Mucosa of descending colon (tissue), 3 donors: ENCODE results near the gene UGT1A3. TPM values are rescaled to one million over a fixed set of nuclear protein-coding genes. Genes with fewer than 3 reads are reported as not detected.
A peak's percentile ranks its signal among the peaks of the same experiment; 100 is the strongest.
"Not testable (repeated sequence)": the region's sequence is repeated elsewhere in the genome, so short reads cannot be mapped to it uniquely, and the experiment has no call there.

ENCODE experiments used
- ATAC-seq: fragments of 200-7000 bp; cut with Tn5 transposase; one replicate; pipeline ENCODE4 v1.9.1; 2020; ENCODE audit warnings: mild to moderate bottlenecking, moderate library complexity
- DNase-seq, 3 donors: peaks; one replicate each; pipeline ENCODE4 v3.0.0-alpha.2; 2020
- H3K36me3 ChIP-seq: fragments of 200-600 bp; one replicate; pipeline ENCODE4 v1.8.0; 2021; ENCODE audit warnings: low read depth, mild to moderate bottlenecking
- H3K4me1 ChIP-seq: fragments of 200-600 bp; one replicate; pipeline ENCODE4 v1.8.0; 2021; ENCODE audit warnings: low read depth, mild to moderate bottlenecking
- H3K4me3 ChIP-seq: fragments of 200-600 bp; one replicate; pipeline ENCODE4 v1.8.0; 2021; ENCODE audit warnings: mild to moderate bottlenecking
- H3K9me3 ChIP-seq: fragments of 200-600 bp; one replicate; pipeline ENCODE4 v1.8.0; 2021; ENCODE audit warnings: mild to moderate bottlenecking
- intact Hi-C, 2 donors: fragments of 100-400 bp; cut with DNase I in 1 of 2; cut with micrococcal nuclease in 1 of 2; formaldehyde crosslinking; loops; one replicate each; pipeline versions ENCODE4 v1.11.0 to v1.11.1; 2022; cut with DNase I, micrococcal nuclease
- total RNA-seq, 3 donors: library from RNA; stranded (reverse); fragmentation: NEBNext Ultra II Directional in 2 of 3; extraction: Animal tissue kit (Norgen Biotek cat#: 25700) in 2 of 3; gene quantifications; one replicate each; pipeline versions ENCODE4 v1.2.1 to v1.2.4, GENCODE V29; 2021 to 2023
- TF ChIP-seq, protein P1 (sequence below): fragments of 200-600 bp; IDR thresholded peaks from one replicate; pipeline ENCODE4 v1.8.0; 2022; ENCODE audit warnings: antibody characterized with exemption, mild to moderate bottlenecking
- donor health status: DM: no; HTN: no; CAD: no; lungs with moderate emphysema.
- donor health status: DM: no; HTN: no; CAD: no.
- donor health status: DM: no; HTN: yes; CAD: no.

UGT1A3 gene
- total RNA-seq, 3 donors from 2014 or later = 2.6 to 4.7 (median 2.7) TPM

DNA sequence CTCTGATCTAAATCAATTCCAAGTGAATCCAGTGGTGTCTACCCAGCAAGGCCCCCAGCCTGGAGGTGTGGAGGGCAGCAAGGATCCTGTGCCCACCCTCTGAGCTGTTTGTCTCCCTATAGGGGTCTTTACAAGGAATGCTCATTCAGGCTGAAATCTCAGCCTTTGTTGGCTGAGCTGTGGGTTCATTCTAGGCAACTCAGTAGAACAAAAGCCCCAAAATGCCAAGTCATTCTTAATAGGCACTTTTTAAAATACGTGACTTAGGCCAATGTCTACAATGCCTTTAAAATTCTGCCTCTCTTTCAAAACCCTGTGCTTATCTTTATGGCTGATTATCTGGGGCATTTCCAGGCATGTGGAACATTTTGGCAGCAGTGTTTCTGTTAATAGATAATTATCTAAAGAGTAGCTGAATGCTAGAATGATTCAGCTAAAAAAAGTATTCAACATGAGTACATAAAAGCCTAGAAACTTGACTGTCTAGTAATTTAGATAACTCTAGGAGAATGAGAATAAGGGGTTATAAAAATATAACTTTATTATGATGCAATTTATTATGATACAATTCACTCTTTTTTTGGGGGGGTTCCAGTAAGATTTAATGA, 28.7 kb upstream of the UGT1A3 start:
- intact Hi-C loops = no loop called here
- TF ChIP-seq, protein P1, sequence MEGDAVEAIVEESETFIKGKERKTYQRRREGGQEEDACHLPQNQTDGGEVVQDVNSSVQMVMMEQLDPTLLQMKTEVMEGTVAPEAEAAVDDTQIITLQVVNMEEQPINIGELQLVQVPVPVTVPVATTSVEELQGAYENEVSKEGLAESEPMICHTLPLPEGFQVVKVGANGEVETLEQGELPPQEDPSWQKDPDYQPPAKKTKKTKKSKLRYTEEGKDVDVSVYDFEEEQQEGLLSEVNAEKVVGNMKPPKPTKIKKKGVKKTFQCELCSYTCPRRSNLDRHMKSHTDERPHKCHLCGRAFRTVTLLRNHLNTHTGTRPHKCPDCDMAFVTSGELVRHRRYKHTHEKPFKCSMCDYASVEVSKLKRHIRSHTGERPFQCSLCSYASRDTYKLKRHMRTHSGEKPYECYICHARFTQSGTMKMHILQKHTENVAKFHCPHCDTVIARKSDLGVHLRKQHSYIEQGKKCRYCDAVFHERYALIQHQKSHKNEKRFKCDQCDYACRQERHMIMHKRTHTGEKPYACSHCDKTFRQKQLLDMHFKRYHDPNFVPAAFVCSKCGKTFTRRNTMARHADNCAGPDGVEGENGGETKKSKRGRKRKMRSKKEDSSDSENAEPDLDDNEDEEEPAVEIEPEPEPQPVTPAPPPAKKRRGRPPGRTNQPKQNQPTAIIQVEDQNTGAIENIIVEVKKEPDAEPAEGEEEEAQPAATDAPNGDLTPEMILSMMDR = no peak
- ATAC-seq (peak; percentile 93), DNase-seq (no peak)
- H3K9me3 ChIP-seq = no peaks in the 10 kb centered on the region
- H3K4me3 ChIP-seq = no peak overlapping the region
- H3K4me1 ChIP-seq = no peaks in the 10 kb centered on the region
- no peaks in the 10 kb centered on the region for H3K36me3 ChIP-seq

- DNase-seq, intact Hi-C loops, ATAC-seq, H3K4me3 ChIP-seq, H3K9me3 ChIP-seq, H3K36me3 ChIP-seq, H3K4me1 ChIP-seq: not testable (repeated sequence)
Measured at GRCh38 chr2:233700842-233701241, 28.0 kb upstream of the UGT1A3 start.

GRCh38 chr2:233702238-233702637, 26.6 kb upstream of the UGT1A3 start:
- TF ChIP-seq, protein P1 = no peak
- Histone ChIP-seq H3K4me3 (no peak overlapping the region), H3K9me3 (no peaks in the 10 kb centered on the region), H3K36me3 (no peaks in the 10 kb centered on the region), H3K4me1 (no peaks in the 10 kb centered on the region)
- no peak for DNase-seq
- ATAC-seq = no peak
- intact Hi-C loops = no loop called here

GRCh38 chr2:233705911-233706506, 22.8 kb upstream of the UGT1A3 start:
- intact Hi-C loops = no loop called here
- H3K4me1 ChIP-seq = no peaks in the 10 kb centered on the region
- DNase-seq (peak in 1 of 3 donors; percentile 36), ATAC-seq (peak; percentile 82)
- TF ChIP-seq, protein P1 = no peak
- H3K4me3 ChIP-seq = no peak overlapping the region
- H3K36me3 ChIP-seq = no peaks in the 10 kb centered on the region
- no peaks in the 10 kb centered on the region for H3K9me3 ChIP-seq

DNA sequence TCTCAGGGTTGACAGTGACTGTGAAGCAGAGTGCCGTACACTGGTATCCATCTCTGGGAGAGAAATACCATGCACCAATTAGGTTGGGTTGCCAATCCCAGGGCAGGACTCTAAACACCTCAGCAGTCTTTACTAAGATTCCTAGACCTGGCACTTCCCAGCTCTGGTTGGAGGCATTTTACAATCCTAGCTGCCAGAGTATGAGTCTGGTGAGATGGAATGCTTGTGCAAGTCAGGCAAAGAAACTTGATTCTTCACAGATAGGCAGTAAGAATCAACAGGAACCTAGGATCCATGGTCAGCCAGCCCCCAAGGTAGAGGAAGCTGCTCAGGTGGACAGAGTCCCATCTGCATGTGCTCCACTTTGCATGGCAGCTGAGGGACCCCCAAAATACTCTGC, 22.1 kb upstream of the UGT1A3 start:
- TF ChIP-seq, protein P1 = no peak
- intact Hi-C loops = no loop called here
- Histone ChIP-seq H3K9me3 (no peaks in the 10 kb centered on the region), H3K4me1 (no peaks in the 10 kb centered on the region), H3K4me3 (no peak overlapping the region), H3K36me3 (no peaks in the 10 kb centered on the region)
- ATAC-seq (no peak), DNase-seq (no peak)

DNA sequence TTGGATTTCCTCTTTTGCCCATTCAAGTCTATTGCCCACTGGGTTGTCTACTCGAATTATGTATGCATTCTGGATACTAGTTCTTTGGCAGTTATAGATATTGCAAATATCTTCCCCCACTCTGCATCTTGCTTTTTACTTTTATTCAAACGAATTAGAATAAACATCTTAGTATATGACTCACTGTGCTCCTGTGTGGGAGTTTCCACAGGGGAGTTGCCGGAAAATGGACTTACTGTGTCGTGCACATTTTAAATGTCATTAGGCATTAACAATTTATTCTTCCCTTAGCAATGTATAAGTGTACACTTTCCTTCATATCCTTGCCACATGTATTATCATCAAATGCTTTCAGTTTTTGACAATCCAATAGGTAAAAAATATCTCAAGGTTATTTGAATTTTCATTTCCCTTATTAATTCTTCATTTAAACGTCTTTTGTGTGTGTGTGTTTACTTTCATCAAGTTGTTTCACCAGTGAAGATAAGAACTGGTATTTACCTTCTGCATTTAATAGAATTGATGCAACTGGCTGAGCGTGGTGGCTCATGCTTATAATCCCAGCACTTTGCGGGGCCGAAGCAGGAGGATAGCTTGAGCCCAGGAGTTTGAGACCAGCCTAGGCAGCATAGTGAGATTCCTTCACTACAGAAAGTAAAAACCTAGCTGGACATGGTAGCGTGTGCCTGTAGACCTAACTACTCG, 20.8 kb upstream of the UGT1A3 start:
- Histone ChIP-seq H3K4me3 (no peak overlapping the region), H3K9me3 (no peaks in the 10 kb centered on the region), H3K4me1 (no peaks in the 10 kb centered on the region), H3K36me3 (no peaks in the 10 kb centered on the region)
- ATAC-seq (no peak), DNase-seq (no peak)
- TF ChIP-seq, protein P1 = no peak
- intact Hi-C loops = no loop called here
